SIG-M5 (cell line): ENCODE data around the gene RGMA.

ENCODE experiments used
- DNase-seq: peaks from one replicate; lab custom pipeline; 2025; lab: John Stamatoyannopoulos, UW

Gene RGMA

GRCh38 chr15:93091465-93091864, 2.5 kb upstream of the RGMA start:
- DNase-seq: no peak

GRCh38 chr15:93089727-93090305, 805 bp upstream of the RGMA start:
- no peak for DNase-seq

- no peak for DNase-seq
Observed at GRCh38 chr15:93088200-93088980, 621 bp downstream of the RGMA start.

- DNase-seq: no peak
Observed at GRCh38 chr15:93087825-93088199, 1.2 kb downstream of the RGMA start.

GRCh38 chr15:93086791-93087190, 2.2 kb downstream of the RGMA start:
- DNase-seq: no peak

- no peak for DNase-seq
Observed at GRCh38 chr15:93085692-93086091, 3.3 kb downstream of the RGMA start.

GRCh38 chr15:93082861-93083260, 6.2 kb downstream of the RGMA start:
- no peak for DNase-seq

- no peak for DNase-seq
Observed at GRCh38 chr15:93081399-93081798, 7.6 kb downstream of the RGMA start.

GRCh38 chr15:93080451-93080850, 8.6 kb downstream of the RGMA start:
- no peak for DNase-seq

GRCh38 chr15:93076875-93077274, 12.1 kb downstream of the RGMA start:
- no peak for DNase-seq

GRCh38 chr15:93076217-93076616, 12.8 kb downstream of the RGMA start:
- no peak for DNase-seq

GRCh38 chr15:93074599-93074998, 14.4 kb downstream of the RGMA start:
- DNase-seq: no peak

- DNase-seq: no peak
Observed at GRCh38 chr15:93073465-93073952, 15.5 kb downstream of the RGMA start.

GRCh38 chr15:93072411-93073394, 16.3 kb downstream of the RGMA start:
- no peak for DNase-seq

- DNase-seq: no peak
Observed at GRCh38 chr15:93072011-93072410, 17.0 kb downstream of the RGMA start.

- DNase-seq: no peak
Observed at GRCh38 chr15:93071469-93071936, 17.5 kb downstream of the RGMA start.

GRCh38 chr15:93070551-93071296, 18.3 kb downstream of the RGMA start:
- no peak for DNase-seq

GRCh38 chr15:93070132-93070531, 18.9 kb downstream of the RGMA start:
- no peak for DNase-seq

GRCh38 chr15:93068581-93069199, 20.3 kb downstream of the RGMA start:
- no peak for DNase-seq

- no peak for DNase-seq
Observed at GRCh38 chr15:93067649-93068085, 21.3 kb downstream of the RGMA start.
